HT1080 (cell line): ENCODE data around the gene CFAP61. TPM values are rescaled to one million over a fixed set of nuclear protein-coding genes. Genes with fewer than 3 reads are reported as not detected.

Experiments
- DNase-seq: peaks from one replicate; pipeline ENCODE4 v3.0.0-alpha.2; 2015; ENCODE audit warnings: low read depth
- total RNA-seq: library from RNA; depleted of rRNA; stranded (reverse); fragments of >200 nt; shearing (Covaris generic); gene quantifications from 2 replicates; pipeline ENCODE4 v1.2.3, GENCODE V29; 2014

Gene CFAP61
- total RNA-seq, 1 experiment from 2014 or later: 0.35 TPM

GRCh38 chr20:20036756-20037155 is 15.6 kb upstream of the CFAP61 start:
- DNase-seq: no peak

- DNase-seq: peak; percentile 37
These were observed 14.4 kb upstream of the CFAP61 start for GRCh38 chr20:20037960-20038359.

- no peak for DNase-seq
These were observed 13.7 kb upstream of the CFAP61 start for GRCh38 chr20:20038586-20038985.

- no peak for DNase-seq
These were observed 12.5 kb upstream of the CFAP61 start for GRCh38 chr20:20039752-20040387.

- no peak for DNase-seq
These were observed 612 bp upstream of the CFAP61 start for GRCh38 chr20:20051767-20052073.

GRCh38 chr20:20060234-20060998 is 8.1 kb downstream of the CFAP61 start:
- no peak for DNase-seq

- no peak for DNase-seq
These were observed 11.8 kb downstream of the CFAP61 start for GRCh38 chr20:20063941-20064702.

GRCh38 chr20:20065361-20065760 is 13.0 kb downstream of the CFAP61 start:
- no peak for DNase-seq

- DNase-seq: no peak
These were observed 18.8 kb downstream of the CFAP61 start for GRCh38 chr20:20070871-20071726.

GRCh38 chr20:20073801-20074371 is 21.6 kb downstream of the CFAP61 start:
- DNase-seq: no peak

- DNase-seq: no peak
These were observed 22.7 kb downstream of the CFAP61 start for GRCh38 chr20:20075032-20075431.

GRCh38 chr20:20076297-20077065 is 24.1 kb downstream of the CFAP61 start:
- peak; percentile 87 for DNase-seq

- DNase-seq: no peak
These were observed 25.7 kb downstream of the CFAP61 start for GRCh38 chr20:20078041-20078440.

GRCh38 chr20:20079102-20079784 is 26.9 kb downstream of the CFAP61 start:
- DNase-seq: no peak

GRCh38 chr20:20083807-20084206 is 31.5 kb downstream of the CFAP61 start:
- DNase-seq: peak; percentile 52

GRCh38 chr20:20084296-20084752 is 32.0 kb downstream of the CFAP61 start:
- no peak for DNase-seq

- no peak for DNase-seq
These were observed 32.7 kb downstream of the CFAP61 start for GRCh38 chr20:20085071-20085470.

- no peak for DNase-seq
These were observed 33.5 kb downstream of the CFAP61 start for GRCh38 chr20:20085812-20086211.

- no peak for DNase-seq
These were observed 36.7 kb downstream of the CFAP61 start for GRCh38 chr20:20089018-20089417.

GRCh38 chr20:20089939-20090338 is 37.6 kb downstream of the CFAP61 start:
- DNase-seq: no peak
